HG03354 (cell line): ENCODE data around the gene BCL2A1.
"Not testable (repeated sequence)": the region's sequence is repeated elsewhere in the genome, so short reads cannot be mapped to it uniquely, and the experiment has no call there.

Experiments used
- ATAC-seq: cut with Tn5 transposase; IDR thresholded peaks from one replicate; pipeline ENCODE4 v1.9.1; 2021; ENCODE audit warnings: mild to moderate bottlenecking; ENCODE audit not compliant: unreplicated experiment, poor library complexity, severe bottlenecking

The BCL2A1 gene

DNA sequence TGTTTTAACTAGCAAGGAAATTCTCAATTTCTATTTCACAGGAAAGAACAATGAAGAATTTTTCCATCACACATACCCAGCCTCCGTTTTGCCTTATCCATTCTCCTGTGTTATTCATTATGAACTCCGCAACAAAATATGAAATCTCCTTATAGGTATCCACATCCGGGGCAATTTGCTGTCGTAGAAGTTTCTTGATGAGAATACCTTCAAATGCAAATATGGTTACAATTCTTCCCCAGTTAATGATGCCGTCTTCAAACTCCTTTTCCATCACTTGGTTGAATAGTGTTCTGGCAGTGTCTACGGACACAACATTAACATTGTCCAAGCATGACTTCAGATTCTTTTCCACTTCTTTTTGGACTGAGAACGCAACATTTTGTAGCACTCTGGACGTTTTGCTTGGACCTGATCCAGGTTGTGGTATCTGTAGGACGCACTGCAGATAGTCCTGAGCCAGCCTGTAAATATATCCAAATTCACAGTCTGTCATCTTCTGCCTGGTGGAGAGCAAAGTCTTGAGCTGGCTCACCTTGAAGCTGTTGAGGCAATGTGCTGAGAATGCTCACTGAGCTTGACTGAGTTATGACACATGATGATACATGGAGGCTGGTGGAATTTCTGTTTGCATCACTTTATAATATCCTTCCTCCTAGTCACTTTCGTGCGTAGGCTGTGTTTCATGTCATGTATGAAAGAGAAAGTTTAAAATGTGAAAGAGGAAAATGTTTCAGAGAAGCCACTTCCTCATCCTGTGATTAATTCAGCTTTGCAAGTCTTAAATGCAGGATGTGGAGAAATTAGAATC lies at the start of gene BCL2A1:
Gene BCL2A1 (minus strand): TSS at position 573 of the 811 bp plus-strand sequence. CDS start 77 bp downstream, at position 496.
- ATAC-seq, result peak; percentile 79

DNA sequence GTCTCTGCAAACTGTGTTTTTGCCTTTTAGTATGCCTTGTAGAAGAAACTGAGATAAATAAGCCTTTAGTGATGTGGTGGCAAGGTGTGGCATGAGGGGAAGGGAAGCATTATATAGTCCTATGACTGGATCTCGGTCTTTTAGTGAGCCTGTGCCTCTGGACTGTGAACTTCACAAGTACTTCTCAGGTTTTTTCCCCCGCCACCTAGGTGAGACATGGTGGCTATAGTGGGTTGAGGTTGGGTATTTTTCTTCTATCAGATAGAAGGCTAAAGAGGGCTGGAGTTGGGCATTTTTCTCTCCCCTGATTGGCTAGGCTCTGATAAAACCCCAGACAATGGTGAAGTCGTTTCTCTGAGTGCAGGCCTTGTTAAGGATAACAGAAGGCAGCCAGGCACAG lies 49.7 kb upstream of the BCL2A1 start:
- ATAC-seq, result no peak

DNA sequence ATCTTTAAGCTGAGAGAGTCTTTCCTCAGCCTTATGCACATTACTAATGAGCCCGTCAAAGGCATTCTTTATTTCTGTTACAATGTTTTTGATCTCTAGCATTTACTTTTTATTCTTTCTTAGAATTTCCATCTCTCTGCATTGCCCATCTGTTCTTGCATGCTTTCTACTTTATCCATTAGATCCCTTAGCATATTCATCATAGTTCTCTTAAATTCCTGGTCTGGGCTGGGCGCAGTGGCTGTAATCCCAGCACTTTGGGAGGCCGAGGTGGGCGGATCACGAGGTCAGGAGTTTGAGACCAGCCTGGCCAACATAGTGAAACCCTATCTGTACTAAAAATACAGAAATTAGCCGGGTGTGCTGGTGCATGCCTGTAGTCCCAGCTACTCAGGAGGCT lies 49.2 kb upstream of the BCL2A1 start:
- not testable (repeated sequence) for ATAC-seq

DNA sequence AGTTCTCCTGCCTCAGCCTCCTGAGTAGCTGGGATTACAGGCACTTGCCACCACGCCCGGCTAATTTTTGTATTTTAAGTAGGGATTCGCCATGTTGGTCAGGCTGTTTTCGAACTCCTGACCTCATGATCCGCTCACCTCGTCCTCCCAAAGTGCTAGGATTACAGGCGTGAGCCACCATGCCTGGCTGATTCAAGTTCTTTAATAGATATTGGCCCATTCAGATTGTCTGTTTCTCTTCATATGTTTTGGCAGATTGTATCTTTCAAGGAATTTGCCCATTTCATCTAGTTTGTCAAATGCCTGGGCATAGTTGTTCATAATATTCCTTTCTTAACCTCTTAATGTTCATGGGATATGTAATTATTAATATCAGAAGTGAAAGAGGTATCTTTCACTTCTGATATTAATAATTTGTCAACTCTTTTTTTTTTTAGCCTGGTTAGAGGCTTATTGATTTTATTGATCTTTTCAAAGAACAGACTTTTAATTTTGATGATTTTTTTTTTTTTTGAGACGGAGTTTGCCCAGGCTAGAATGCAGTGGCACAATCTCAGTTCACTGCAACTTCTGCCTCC lies 48.3 kb upstream of the BCL2A1 start:
- peak; percentile 15 for ATAC-seq

DNA sequence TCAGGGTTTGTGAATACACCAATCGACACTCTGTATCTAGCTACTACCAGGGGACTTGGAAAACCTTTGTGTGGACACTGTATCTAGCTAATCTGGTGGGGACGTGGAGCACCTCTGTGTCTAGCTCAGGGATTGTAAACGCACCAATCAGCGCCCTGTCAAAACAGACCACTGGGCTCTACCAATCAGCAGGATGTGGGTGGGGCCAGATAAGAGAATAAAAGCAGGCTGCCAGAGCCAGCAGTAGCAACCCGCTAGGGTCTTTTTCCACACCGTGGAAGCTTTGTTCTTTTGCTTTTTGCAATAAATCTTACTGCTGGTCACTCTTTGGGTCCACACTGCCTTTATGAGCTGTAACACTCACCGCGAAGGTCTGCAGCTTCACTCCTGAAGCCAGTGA lies 46.1 kb upstream of the BCL2A1 start:
- ATAC-seq, result not testable (repeated sequence)

DNA sequence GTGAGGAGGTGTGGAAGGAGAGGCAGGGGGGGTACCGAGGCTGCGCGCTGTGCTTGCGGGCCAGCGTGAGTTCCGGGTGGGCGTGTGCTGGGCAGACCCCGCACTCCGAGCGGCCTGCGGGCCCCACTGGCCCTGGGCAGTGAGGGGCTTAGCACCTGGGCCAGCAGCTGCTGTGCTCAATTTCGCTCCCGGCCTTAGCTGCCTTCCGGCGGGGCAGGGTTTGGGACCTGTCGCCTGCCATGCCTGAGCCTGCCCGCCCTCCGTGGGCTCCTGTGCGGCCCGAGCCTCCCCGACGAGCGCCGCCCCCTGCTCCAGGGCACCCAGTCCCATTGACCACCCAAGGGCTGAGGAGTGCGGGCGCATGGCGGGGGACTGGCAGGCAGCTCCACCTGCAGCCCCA lies 45.5 kb upstream of the BCL2A1 start:
- not testable (repeated sequence) for ATAC-seq

DNA sequence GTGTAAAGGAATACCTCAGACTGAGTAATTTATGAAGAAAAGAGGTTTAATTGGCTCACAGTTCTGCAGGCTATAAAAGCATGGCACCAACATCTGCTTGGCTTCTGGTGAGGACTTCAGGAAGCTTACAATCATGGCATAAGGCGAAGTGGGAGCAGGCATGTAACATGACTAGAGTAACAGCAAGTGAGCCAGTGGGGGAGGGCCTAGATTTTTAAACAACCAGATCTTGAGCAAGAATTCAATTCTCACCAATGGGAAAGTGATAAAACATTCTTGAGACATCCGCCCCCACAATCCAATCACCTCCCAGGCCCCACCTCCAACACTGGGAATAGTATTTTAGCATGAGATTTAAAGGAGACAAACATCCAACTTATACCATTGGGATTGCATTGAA lies 44.2 kb upstream of the BCL2A1 start:
- no peak for ATAC-seq

DNA sequence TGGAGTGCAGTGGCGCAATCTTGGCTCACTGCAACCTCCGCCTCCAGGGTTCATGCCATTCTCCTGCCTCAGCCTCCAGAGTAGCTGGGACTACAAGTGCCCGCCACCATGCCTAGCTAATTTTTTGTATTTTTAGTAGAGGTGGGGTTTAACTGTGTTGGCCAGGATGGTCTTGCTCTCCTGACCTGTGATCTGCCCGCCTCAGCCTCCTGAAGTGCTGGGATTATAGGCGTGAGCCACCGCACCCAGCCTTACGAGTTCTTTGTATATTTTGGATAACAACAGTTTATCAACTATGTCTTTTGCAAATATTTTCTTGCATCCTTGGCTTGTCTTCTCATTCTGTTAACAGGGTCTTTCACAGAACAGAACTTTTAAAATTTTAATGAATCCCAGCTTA lies 43.2 kb upstream of the BCL2A1 start:
- ATAC-seq, result not testable (repeated sequence)

DNA sequence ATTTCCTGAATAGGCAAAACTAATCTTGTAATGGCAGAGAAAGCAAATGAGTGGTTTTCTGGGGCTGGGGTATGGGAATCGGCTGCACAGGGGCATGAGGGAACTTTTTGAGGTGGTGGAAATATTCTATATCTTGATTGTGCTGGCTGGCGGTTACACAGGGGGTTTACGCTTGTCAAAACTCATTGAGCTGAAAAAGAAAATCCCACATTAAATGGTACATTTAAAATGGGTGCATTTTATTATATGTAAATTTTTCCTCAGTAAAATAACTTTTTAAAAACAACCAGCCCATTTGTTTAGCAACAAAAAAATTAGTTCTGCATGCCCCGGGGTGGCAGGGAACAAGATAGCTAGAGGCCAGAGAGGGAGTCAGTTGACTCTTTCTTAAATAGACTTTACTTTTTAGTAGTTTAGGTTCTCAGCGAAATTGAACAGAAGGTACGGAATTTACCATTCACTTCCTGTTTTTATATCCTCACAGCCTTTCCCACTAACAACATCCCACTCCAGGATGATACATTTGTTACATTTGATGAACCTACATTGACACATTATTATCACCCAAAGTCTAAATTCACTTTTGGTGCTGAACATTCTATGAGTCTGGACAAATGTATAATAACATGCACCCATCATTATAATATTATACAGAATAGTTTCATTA lies 41.2 kb upstream of the BCL2A1 start:
- ATAC-seq, result no peak

DNA sequence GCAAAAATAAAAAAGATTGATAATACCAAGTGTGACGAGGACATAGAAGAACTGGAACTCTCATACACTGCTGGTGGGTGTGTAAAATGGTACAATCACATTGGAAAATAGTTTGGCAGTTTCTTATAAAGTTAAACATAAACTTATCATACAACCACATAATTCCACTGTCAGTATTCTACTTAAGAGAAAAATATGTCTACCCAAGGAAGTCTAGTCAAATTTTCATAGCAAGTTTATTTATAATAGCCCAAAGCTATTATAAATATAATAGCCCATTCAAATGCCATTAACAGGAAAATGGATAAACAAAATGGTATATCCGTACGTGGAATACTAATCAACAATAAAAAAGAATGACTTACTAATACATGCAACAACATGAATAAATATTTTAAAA lies 40.6 kb upstream of the BCL2A1 start:
- ATAC-seq, result no peak

DNA sequence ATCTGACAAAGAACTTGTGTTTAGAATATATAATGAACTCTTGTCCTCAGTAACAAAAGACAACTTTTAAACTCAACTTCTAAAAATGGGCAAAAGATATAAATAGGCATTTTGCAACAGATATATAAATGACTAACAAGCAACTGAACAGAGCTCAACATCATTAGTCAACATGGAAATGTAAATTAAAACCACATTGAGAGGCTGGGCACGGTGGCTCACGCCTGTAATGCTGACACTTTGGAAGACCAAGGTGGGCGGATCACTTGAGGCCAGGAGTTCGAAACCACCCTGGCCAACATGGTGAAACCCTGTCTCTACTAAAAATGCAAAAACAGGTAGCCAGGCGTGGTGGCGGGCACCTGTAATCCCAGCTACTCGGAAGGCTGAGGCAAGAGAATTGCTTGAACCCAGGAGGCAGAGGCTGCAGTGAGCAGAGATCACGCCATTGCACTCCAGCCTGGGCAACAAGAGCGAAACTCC lies 40.1 kb upstream of the BCL2A1 start:
- peak; percentile 60 for ATAC-seq

DNA sequence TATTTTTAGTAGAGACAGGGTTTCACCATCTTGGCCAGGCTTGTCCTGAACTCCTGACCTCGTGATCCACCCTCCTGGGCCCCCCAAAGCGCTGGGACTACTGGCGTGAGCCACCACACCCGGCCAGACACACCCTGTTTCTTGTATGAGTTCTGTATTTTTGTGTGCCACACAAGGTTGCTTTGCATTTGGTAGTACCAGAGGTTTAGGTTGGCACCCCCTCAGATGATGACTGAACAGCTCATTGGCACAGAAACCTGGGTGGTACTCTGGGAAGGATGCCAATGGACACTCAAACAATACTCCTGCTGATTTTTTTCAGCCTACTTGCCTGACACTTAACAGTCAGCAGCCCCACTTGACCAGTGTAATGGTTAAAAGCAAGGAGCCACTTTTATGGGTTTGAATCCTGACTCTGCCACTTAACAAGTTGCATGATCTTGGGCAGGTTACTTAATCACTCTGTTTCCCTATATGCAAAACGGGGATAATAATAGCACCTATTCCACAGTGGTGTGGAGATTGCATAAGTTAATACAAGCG lies 39.2 kb upstream of the BCL2A1 start:
- no peak for ATAC-seq

DNA sequence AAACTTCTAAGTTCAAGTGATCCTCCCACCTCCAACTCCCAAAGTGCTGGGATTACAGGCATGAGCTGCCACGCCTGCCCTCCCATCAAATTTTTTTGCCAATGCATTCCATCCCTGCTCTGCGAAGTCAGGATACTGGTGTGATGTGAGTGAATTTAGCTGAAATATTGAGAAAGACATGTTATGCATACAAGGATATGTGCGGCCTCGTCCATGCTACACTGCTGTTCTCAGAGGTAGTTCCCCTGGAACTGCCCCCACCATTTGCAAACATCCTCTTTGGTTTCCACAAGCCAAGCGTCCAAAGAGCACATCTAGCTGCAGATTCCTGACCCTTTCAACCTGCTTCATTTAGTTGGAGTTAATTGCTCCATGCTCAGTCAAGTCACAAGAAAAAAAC lies 36.5 kb upstream of the BCL2A1 start:
- ATAC-seq, result no peak

DNA sequence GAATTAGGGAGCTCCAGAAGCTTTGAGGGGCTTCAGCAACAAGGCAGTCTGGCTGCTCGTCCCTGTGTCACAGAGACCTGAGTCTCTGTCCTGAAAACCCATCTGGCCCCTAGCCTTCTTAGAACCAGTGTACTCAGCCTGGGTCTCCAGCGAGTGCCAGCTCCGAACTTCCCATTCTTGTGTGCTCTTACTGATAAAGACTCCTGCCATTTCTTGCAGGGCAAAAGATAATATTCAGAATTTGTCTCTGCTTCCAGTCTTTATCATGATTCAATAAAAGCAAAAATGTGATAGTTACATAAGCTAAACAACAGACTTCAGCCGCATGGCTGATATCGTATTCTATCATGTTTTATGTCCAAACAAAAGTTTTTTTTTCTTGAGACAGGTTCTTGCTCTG lies 36.0 kb upstream of the BCL2A1 start:
- no peak for ATAC-seq

DNA sequence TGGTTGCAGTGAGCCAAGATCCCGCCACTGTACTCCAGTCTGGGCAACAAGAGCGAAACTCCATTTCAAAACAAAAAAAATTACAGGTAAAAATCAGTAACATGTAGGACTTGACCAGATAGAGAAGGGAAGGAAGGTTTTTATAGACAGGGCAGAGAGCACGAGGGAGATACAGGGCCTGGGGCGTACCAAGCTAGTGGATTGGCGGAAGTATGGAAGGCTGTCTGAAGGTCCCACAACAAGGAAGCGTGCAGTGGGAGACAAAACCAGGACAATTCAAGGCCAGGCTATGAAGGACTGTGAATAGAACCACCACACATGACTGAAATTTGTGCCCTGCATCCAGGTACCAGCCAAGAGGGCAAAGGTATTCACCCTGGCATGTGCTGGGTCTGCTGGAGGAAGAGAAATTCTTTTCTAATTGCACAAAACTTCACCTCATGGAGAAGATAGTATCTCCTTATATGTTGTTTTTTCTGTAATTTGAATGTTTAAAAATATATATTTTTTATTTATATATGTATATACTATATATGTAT lies 33.0 kb upstream of the BCL2A1 start:
- ATAC-seq, result no peak

DNA sequence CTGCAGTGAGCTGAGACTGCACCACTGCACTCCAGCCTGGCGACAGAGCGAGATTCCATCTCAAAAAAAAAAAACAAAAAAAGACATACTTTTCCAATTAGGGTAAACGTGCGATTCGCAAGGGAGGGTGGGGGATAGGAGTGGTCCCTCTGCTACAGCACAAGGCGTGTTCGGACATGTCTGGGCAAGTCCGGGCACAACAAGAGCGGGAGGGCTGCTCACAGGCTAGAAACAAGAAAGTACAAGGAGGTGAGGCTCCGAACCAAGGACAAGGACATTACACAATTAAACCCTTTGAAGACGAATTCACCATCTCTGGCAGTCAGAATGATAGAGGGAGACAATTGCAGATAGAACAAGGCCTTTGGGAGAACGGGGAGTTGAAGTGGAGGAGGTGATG lies 32.2 kb upstream of the BCL2A1 start:
- no peak for ATAC-seq

DNA sequence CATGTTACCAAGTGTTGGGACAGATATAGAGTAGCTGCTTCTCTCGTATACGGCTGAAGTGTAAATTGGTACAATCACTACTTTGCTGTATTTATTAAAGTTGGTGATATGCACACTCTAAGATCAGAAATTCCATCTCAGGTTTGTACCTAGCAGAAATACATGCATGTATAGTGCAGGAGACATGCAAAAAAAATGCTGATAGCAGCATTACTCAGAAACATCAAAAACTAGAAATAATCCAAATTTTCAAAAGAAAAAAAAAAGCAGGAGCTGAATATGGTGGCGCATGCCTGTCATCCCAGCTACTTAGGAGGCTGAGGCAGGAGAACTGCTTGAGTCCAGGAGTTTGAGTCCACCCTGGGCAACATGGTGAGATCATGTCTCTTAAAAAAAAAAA lies 31.3 kb upstream of the BCL2A1 start:
- no peak for ATAC-seq

DNA sequence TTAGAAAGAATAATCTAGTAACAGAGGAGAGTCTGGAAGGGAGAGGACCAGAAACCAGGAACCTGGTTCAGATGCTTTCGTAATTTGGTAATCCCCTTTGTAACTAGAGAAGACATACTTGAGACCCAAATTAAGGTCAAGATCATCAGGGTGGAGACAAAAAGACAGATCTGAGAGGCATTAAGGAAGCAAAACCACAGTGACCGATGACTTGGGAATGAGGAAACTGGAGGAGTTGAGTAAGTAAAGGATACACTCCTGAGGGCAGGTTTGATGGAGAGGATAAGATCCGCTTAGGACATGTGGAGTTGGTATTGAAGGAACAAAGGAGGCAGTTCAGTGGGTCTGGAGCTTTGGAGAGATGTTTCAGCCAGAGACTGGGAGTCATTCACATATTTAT lies 23.6 kb upstream of the BCL2A1 start:
- ATAC-seq, result no peak

DNA sequence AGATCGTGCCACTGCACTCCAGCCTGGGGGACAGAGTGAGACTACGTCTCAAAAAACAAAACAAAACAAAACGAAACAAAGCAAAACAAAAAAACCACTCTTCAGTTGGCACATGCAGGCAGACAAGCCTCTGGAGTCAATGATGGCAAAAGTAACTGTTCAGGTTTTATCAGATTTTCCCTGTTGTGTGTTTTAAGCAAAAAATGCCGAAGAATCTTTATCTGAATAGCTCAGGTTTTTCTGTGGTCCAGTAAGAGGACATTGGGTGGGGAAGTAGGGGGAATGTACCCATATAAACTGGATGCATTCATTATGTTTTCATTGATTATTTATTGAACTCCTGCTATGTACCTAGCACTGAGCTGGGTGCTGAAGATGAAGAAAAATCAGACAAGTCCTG lies 20.8 kb upstream of the BCL2A1 start:
- no peak for ATAC-seq

DNA sequence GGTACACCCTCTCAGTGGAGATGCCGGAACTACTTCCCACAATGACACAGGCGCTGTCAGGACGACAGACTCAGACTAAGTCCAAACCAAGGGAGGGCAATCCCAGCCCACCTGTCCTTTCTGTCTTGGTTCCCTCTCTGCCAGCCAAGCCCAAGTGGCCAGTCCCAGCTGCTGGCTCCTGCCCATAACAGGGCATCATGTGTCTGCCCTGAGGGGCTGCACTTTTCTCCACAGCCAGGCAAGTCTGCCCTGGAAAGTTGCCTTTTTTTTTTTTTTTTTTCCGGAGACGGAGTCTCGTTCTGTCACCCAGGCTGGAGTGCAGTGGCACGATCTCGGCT lies 20.0 kb upstream of the BCL2A1 start:
- ATAC-seq, result no peak
